Prostate gland (tissue), 2 donors: ENCODE data around the gene SLC25A19.

Experiments
- POLR2AphosphoS5 ChIP-seq: sonication (generic); formaldehyde crosslinking; IDR thresholded peaks from one replicate; pipeline ENCODE4 v1.6.1; 2017; ENCODE audit warnings: antibody characterized with exemption
- TF ChIP-seq, protein P1 (sequence below), 4 experiments: fragments of 200-600 bp in 2 of 4; fragments of 450-650 bp in 2 of 4; sonication (generic) in 2 of 4; IDR thresholded peaks; 1 replicate in 3 of 4; 2 replicates in 1 of 4; pipeline ENCODE4 v1.5.1; 2016 to 2019; ENCODE audit warnings: antibody characterized with exemption in 4 of 4, mild to moderate bottlenecking in 2 of 4, moderate library complexity in 2 of 4

DNA sequence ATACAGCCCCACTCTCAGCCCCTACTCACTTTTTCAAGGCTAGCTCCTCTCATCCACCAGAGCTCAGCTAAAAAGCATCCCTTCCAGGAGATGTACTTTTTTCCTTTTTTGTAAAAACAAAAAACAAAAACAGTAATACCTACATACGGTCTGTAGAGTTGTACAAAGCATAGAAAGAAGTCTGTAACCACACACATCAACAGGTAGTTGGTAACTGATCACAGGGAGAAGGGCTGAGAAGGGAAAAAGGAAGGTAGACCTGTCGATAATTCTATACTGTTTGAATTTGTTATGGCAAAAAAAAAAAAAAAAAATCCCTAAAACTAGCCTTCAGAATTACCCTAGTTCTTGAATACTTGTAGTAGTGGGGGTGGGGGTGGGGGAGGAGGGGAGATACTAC, 874 bp downstream of the SLC25A19 start:
- no peak for TF ChIP-seq POLR2AphosphoS5
- TF ChIP-seq, protein P1, sequence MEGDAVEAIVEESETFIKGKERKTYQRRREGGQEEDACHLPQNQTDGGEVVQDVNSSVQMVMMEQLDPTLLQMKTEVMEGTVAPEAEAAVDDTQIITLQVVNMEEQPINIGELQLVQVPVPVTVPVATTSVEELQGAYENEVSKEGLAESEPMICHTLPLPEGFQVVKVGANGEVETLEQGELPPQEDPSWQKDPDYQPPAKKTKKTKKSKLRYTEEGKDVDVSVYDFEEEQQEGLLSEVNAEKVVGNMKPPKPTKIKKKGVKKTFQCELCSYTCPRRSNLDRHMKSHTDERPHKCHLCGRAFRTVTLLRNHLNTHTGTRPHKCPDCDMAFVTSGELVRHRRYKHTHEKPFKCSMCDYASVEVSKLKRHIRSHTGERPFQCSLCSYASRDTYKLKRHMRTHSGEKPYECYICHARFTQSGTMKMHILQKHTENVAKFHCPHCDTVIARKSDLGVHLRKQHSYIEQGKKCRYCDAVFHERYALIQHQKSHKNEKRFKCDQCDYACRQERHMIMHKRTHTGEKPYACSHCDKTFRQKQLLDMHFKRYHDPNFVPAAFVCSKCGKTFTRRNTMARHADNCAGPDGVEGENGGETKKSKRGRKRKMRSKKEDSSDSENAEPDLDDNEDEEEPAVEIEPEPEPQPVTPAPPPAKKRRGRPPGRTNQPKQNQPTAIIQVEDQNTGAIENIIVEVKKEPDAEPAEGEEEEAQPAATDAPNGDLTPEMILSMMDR (IDR thresholded peaks at IDR 0.05) = no peak
